GM19467 (cell line): ENCODE results near the gene VEZF1.
A peak's percentile ranks its signal among the peaks of the same experiment; 100 is the strongest.

ENCODE experiments used
- ATAC-seq: cut with Tn5 transposase; IDR thresholded peaks from one replicate; pipeline ENCODE4 v1.9.1; 2021; ENCODE audit warnings: mild to moderate bottlenecking, moderate library complexity; ENCODE audit not compliant: unreplicated experiment

Gene VEZF1

DNA sequence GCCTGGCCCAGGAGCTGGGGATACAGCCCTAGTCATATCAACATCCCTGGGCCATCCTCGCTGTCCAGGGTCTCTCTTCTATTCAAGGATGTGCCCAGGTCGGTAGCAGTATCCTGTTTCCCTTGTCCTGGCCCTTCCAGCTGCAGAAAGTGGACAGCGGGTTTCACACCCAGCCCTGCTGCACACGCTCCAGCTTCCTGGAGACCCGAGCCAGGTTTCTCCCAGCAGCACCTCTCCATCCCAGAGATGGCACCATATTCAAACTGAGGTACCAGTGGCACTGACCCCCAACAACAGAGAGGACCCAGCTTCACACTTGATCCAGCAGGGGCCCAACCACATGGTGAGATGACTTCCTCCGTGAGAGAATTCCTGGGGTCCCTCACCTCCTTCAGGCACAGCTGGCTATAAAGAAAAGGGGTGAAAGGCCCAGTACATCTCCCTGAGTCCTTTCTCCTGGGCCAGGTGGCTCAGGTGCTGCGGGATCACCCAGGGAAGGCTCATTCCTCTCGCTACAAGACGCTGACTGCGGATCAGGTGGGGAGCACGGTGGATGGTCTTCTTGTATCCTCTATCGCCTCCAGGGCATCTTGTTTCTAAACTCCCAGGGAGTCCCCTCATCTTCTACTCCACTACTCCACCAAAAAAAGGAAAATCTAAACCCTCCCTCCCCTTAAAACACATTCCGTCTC is 34.2 kb downstream of the VEZF1 start:
- no peak for ATAC-seq

GRCh38 chr17:57953219-57953618 is 34.8 kb downstream of the VEZF1 start:
- no peak for ATAC-seq

GRCh38 chr17:57949649-57950048 is 38.4 kb downstream of the VEZF1 start:
- no peak for ATAC-seq

GRCh38 chr17:57948555-57949420 is 39.3 kb downstream of the VEZF1 start:
- ATAC-seq, result no peak

DNA sequence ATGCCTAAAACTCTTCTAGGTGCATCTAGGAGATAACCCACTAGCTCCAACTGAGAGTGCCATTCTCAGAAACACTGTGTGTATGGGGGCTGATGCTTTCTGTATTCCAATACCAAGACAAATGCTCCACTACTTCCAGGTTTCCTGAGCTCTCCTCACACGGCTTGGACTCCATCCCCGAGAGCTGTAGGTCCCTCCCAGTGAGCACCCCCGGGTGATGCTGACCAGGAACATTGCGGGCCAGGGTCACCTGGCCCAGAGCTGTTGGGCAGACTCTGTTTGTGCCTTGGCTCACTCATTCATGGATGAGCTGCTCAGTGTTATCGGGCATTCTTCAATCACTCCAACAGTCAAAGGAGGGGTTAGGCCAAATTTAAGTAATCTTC is 39.9 kb downstream of the VEZF1 start:
- no peak for ATAC-seq

- no peak for ATAC-seq
Observed at GRCh38 chr17:57947369-57947768, 40.7 kb downstream of the VEZF1 start.

DNA sequence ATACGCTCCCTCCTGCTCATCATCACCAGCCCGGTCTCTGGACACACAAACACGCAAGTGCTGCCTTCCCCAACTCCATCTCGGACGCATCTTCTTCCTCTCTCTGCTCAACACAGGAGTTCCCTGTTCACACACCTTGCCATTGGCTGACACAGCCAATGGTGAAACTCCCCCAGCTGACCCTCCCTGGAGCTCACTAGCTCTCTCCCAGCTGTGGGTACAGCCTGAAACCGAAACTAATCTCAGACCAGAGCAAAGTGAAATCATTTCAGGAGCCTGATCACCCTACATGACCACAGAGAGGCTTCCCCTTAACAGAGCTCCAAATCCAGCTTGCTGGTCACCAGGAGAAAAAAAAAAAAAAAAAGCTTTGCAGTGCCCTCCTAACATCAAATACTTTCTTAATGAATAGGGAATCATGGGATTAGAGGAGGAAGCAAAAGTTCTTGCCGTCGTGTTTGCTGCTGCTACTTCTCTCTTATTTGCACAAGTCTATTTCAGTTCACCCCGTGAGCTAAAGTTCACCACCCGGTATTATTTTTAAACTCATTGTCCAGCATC is 41.2 kb downstream of the VEZF1 start:
- peak; percentile 85 for ATAC-seq

DNA sequence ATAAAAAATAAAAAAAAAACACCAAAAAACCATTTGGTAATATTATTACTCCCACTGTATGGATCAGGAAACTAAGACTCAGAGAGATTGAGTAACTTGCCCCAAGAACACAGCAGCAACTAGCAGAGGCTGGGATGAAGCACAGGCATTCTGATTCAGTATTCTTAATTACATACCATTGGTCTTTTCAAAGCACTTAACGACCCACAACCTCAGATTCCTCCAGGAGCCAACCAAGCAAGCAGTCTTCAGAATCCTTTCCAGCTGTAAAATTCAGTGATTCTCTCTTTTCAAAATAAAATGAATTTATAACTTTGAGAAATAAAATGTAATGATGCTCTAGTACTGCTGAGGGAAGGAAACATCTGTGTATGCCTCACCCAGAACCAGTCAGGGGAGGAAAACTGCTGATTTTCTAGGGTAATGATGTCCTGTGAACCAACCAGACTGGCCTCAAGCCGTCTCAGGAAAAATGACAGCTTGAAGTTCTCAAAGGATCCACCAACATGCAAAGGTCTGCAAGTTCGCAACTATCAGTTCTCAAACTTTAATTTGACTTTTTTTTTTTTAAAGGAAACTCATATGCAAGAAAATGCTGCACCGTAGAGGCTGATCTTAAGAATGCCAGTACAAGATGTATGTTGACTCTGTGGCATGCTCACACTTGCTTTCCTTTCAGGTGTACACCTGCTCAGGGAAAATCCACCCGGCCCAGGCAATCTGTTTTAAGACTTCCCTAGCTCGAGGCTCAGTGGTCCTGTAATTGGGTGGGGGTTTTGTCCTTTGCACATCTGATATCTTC is 41.9 kb downstream of the VEZF1 start:
- peak; percentile 12 for ATAC-seq

DNA sequence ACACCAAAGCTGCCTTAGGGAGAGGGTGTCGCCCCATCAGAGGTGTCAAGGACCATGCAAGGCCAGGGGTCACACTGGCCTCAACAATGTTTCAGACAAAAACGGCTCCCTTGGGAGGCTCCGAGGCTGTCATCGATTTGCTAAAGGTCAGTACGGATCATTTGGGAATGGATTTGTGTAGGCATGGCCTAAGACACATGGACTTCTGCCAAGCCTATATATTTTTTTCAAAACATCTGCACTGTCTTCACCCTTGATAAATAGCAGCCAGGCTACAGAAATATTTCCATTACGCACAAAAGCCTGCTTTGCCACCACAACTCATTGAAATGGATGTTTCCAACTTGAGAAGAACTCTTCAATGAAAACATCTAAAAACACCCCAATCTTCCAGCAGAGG is 43.1 kb downstream of the VEZF1 start:
- no peak for ATAC-seq

GRCh38 chr17:57943645-57944044 is 44.4 kb downstream of the VEZF1 start:
- no peak for ATAC-seq

GRCh38 chr17:57943140-57943539 is 44.9 kb downstream of the VEZF1 start:
- no peak for ATAC-seq

GRCh38 chr17:57941384-57942370 is 46.4 kb downstream of the VEZF1 start:
- no peak for ATAC-seq

GRCh38 chr17:57940653-57941329 is 47.3 kb downstream of the VEZF1 start:
- no peak for ATAC-seq

DNA sequence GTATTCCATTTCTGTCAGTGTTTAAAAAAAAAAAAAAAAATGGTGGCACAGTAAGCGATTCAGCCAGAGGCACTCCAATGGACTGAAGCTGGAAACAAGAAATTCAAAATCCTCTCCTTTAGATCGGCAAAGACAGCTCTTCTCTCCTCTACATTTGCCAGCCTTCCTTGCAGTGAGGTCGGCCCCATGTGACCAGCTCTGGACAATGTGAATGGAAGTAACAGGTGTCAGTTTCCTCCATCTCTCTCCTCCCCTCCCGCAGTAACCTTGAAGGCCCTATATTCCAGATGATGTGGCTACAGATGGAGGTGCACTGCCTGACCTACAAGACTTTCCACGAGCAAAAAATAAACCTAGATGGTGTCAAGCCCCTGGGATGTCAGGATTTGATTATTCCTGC is 47.8 kb downstream of the VEZF1 start:
- ATAC-seq, result no peak

- peak; percentile 63 for ATAC-seq
Observed at GRCh38 chr17:57939797-57940196, 48.3 kb downstream of the VEZF1 start.

DNA sequence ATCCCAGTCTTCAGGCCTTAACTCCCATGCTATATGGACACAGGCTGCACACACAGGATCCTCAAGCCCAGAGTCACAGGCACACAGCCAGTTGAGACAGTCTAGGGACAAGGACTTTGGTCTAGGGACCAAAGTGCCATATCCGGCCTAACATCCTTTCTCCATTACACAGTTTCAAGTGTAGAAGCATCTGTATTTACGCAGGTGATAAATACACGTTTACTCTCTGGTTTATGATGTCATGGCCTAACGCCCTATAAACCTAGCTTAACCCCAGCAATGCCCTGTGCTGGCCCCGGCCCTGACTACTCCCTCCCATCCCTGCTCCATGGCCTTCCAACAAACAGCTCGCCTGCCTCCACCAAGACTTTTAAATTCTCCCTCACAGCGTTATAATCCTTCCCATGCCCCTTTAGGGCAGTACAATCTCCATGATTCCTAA is 50.0 kb downstream of the VEZF1 start:
- no peak for ATAC-seq

DNA sequence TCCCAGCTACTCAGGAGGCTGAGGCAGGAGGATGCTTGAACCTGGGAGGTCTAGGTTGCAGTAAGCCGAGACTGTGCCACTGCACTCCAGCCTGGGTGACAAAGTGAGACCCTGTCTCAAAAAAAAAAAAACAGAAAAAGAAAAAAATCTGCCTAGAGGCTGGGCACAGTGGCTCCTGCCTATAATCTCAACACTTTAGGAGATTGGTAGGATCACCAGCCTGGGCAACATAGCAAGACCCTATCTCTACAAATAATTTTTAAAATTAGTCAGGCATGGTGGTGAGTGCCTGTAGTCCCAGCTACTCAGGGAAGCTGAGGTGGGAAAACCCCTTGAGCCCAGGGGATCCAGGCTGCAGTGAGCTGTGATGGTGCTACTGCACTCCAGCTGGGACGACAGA is 50.6 kb downstream of the VEZF1 start:
- ATAC-seq, result no peak

DNA sequence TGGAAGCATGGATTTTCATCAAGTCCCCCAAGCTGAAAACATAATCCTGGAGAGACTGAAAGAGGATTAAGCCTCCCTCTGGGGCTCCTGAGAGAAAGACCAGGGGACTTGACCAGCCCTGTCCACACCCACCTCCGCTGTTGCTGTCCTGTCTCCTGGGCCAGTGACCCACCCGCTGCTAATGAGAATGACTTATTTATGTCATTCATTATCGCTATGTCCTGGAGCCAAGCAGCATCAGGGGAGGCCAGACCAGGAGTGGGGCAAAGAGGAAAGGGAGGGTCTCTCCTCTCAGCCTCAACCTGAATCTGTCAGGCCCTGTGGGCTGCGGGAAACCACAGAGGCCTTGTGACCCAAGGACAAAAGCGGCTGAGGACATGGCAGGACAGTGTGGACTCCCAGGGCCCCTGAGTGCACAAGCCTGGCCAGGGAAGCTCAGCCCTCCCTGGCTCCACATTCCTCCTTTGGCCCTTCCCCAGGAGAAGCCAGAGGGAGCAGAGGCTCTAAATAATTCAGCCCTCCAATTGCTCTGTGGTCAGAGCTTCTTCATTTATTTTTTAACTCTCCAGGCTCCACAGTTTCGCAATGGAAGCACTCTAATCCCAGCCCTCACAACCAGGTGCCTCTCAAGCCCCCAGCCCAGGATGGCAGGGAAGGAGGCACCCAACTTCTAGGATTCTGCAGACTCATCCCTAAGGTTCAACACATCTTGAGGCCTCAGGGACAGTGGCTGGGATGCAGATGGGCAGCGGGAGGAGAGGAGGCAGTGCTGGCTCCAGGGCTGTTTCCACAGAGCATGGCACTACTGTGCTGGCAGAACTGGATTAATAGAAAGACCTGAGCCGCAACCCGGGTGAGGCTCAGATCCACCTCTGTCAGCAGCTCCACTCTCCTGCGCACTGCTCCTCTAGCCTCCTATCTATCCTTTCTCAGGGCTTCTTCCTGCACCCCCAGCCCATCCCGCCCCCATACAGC is 51.9 kb downstream of the VEZF1 start:
- ATAC-seq, result no peak
